HepG2 (cell line): ENCODE results near the gene MAP6D1. TPM values are rescaled to one million over a fixed set of nuclear protein-coding genes. Genes with fewer than 3 reads are reported as not detected.

Experiments
- ATAC-seq: fragments of 200-7000 bp; cut with Tn5 transposase; 3 replicates; pipeline ENCODE4 v1.9.1; 2020; ENCODE audit warnings: mild to moderate bottlenecking, moderate library complexity
- BruUV-seq: library from RNA; stranded (reverse); fragments of 400-500 nt; replicated peaks from 2 replicates; lab custom pipeline; 2021; lab: Mats Ljungman, UMichigan
- CTCF ChIA-PET: fragments of 300-600 bp; formaldehyde crosslinking; extraction: SDS; loops from one replicate; lab custom pipeline; 2021; ENCODE audit warnings: low total read pairs, inconsistent platforms, low intra/inter-chr PET ratio; lab: Yijun Ruan, JAX
- POLR2A ChIA-PET: fragments of 350-600 bp; sonication (Branson Sonifier 250); formaldehyde crosslinking; loops from one replicate; lab custom pipeline; 2020; ENCODE audit warnings: antibody characterized with exemption, inconsistent platforms; lab: Yijun Ruan, JAX
- DNase-seq: peaks from one replicate; pipeline ENCODE4 v3.0.0-alpha.2; 2015; ENCODE audit warnings: low spot score
- FAIRE-seq: peaks from 3 replicates; lab custom pipeline; 2011; peaks lifted over from hg19 to GRCh38; lab: Jason Lieb, UNC
- H2AFZ ChIP-seq: one replicate; pipeline ENCODE4 v1.6.1; 2011; ENCODE audit warnings: low read length, inconsistent platforms
- H3K27ac ChIP-seq: fragments of 300-600 bp; 3 replicates; pipeline ENCODE4 v1.8.0; 2011; ENCODE audit warnings: mixed run types, mild to moderate bottlenecking, mixed read lengths, low read length, inconsistent platforms; ENCODE audit not compliant: insufficient read depth; ENCODE audit errors: extremely low read length
- H3K27me3 ChIP-seq, 2 experiments: fragments of 200-600 bp in 1 of 2; 2 replicates in 1 of 2; 3 replicates in 1 of 2; pipeline versions ENCODE4 v1.6.0 to v1.8.0; 2011; ENCODE audit warnings: low read length in 2 of 2, mild to moderate bottlenecking in 2 of 2, moderate library complexity in 2 of 2, inconsistent platforms in 1 of 2; ENCODE audit not compliant: insufficient read depth in 2 of 2, control insufficient read depth in 1 of 2
- H3K36me3 ChIP-seq, 2 experiments: fragments of 200-600 bp in 1 of 2; replicated peaks in 1 of 2; 2 replicates in 1 of 2; 3 replicates in 1 of 2; pipeline versions ENCODE4 v1.5.1 to v1.8.0; 2011; ENCODE audit warnings: low read length in 2 of 2, inconsistent platforms in 1 of 2; ENCODE audit not compliant: insufficient read depth in 2 of 2, control insufficient read depth in 1 of 2
- H3K4me1 ChIP-seq: 2 replicates; pipeline ENCODE4 v1.5.1; 2012; ENCODE audit warnings: low read length, inconsistent platforms; ENCODE audit not compliant: insufficient read depth
- H3K4me2 ChIP-seq: 2 replicates; pipeline ENCODE4 v1.6.0; 2011; ENCODE audit warnings: low read depth, low read length, inconsistent platforms
- H3K4me3 ChIP-seq, 3 experiments: fragments of 200-600 bp in 1 of 3; sonication (generic), shearing (Covaris generic) in 1 of 3; replicated peaks in 1 of 3; 2 replicates each; pipeline ENCODE4 v1.5.1; 2011 to 2016; ENCODE audit warnings: low read length in 3 of 3, inconsistent platforms in 2 of 3, low read depth in 2 of 3, mild to moderate bottlenecking in 2 of 3, control low read depth in 1 of 3, mixed read lengths in 1 of 3; ENCODE audit not compliant: insufficient read depth in 1 of 3
- H3K79me2 ChIP-seq: one replicate; pipeline ENCODE4 v1.6.1; 2011; ENCODE audit warnings: low read length, inconsistent platforms; ENCODE audit not compliant: insufficient read depth
- H3K9ac ChIP-seq: 2 replicates; pipeline ENCODE4 v1.6.0; 2011; ENCODE audit warnings: mild to moderate bottlenecking, low read depth, low read length, inconsistent platforms; ENCODE audit not compliant: insufficient read depth
- H3K9me3 ChIP-seq: 2 replicates; pipeline ENCODE4 v1.5.1; 2012; ENCODE audit warnings: mild to moderate bottlenecking, low read length
- H4K20me1 ChIP-seq: 2 replicates; pipeline ENCODE4 v1.6.0; 2011; ENCODE audit warnings: inconsistent platforms, mild to moderate bottlenecking, low read length, moderate library complexity; ENCODE audit not compliant: insufficient read depth
- ASH2L ChIP-seq: fragments of 300-600, 200-600 bp; sonication (generic); IDR thresholded peaks from 2 replicates; pipeline ENCODE4 v1.7.0; 2017; ENCODE audit warnings: low read depth, mild to moderate bottlenecking, moderate library complexity, mixed read lengths, low read length; ENCODE audit not compliant: insufficient read length
- MTA1 ChIP-seq: sonication (generic); formaldehyde crosslinking; IDR thresholded peaks from 2 replicates; pipeline ENCODE4 v1.4.0; 2020; ENCODE audit warnings: missing genetic modification reagents, mild to moderate bottlenecking, borderline replicate concordance
- MZF1 ChIP-seq: sonication (generic); formaldehyde crosslinking; IDR thresholded peaks from 2 replicates; pipeline ENCODE4 v1.8.1; 2023; ENCODE audit warnings: mild to moderate bottlenecking, missing genetic modification reagents, borderline replicate concordance
- RFX3 ChIP-seq: IDR thresholded peaks from 2 replicates; pipeline ENCODE4 v1.6.1; 2016; ENCODE audit warnings: missing biosample characterization, missing genetic modification reagents
- SMAD1 ChIP-seq: sonication (generic); formaldehyde crosslinking; IDR thresholded peaks from 2 replicates; pipeline ENCODE4 v1.4.0; 2020; ENCODE audit warnings: missing genetic modification reagents, low read depth, mild to moderate bottlenecking, borderline replicate concordance
- ZFP90 ChIP-seq: sonication (generic); formaldehyde crosslinking; IDR thresholded peaks from 2 replicates; pipeline ENCODE4 v1.8.0; 2022; ENCODE audit warnings: missing genetic modification reagents, mild to moderate bottlenecking, inconsistent platforms, borderline replicate concordance
- ZNF33B ChIP-seq: sonication (generic); formaldehyde crosslinking; IDR thresholded peaks from 2 replicates; pipeline ENCODE4 v1.5.1; 2020; ENCODE audit warnings: mild to moderate bottlenecking, missing genetic modification reagents
- WGBS: methylation state at CpG from one replicate; pipeline ENCODE4 v1.1.6; 2017; ENCODE audit warnings: low lambda C conversion rate; 5-methylcytosine and 5-hydroxymethylcytosine counted together
- in situ Hi-C: cut with HindIII; loops from 2 replicates; pipeline ENCODE4 v1.10.0; 2017; ENCODE audit warnings: low pct_unique_long_range_greater_than_20kb; ENCODE audit not compliant: extremely low pct_ligation_motif_present
- intact Hi-C: fragments of 100-400 bp; cut with micrococcal nuclease; formaldehyde crosslinking; loops from one replicate; pipeline ENCODE4 v1.10.0; 2022; ENCODE audit not compliant: unreplicated experiment
- polyA plus RNA-seq, 8 experiments: library from polyadenylated mRNA; depleted of rRNA in 3 of 8; stranded (reverse) in 7 of 8; unstranded in 1 of 8; fragments of >200 nt; fragmentation: Illumina TruSeq in 4 of 8; extraction: Trizol in 4 of 8; gene quantifications; 2 replicates each; pipeline versions ENCODE4 v1.2.1 to v1.2.3, GENCODE V29; 2011 to 2016; ENCODE audit warnings: low read depth in 4 of 8, missing spikeins in 1 of 8, mixed read lengths in 1 of 8; ENCODE audit not compliant: insufficient read depth in 1 of 8
- total RNA-seq, 5 experiments: library from RNA; depleted of rRNA; stranded (reverse); fragments of >200 nt; fragmentation: Illumina TruSeq; extraction: Trizol; gene quantifications; 2 replicates each; pipeline ENCODE4 v1.2.3, GENCODE V29; 2016; ENCODE audit warnings: low read depth in 1 of 5
- TF ChIP-seq, protein P1 (sequence below): sonication (generic); formaldehyde crosslinking; IDR thresholded peaks from 2 replicates; pipeline ENCODE4 v1.5.0; 2020; ENCODE audit warnings: mild to moderate bottlenecking, missing genetic modification reagents
- TF ChIP-seq, protein P2 (sequence below): sonication (generic); formaldehyde crosslinking; IDR thresholded peaks from 2 replicates; pipeline ENCODE4 v1.4.0; 2020; ENCODE audit warnings: missing genetic modification reagents, borderline replicate concordance
- TF ChIP-seq, protein P3 (sequence below): sonication (generic); formaldehyde crosslinking; IDR thresholded peaks from 2 replicates; pipeline ENCODE4 v1.9.0; 2022; ENCODE audit warnings: missing genetic modification reagents, mild to moderate bottlenecking, borderline replicate concordance
- TF ChIP-seq, protein P4 (sequence below): IDR thresholded peaks from 2 replicates; pipeline ENCODE4 v1.6.1; 2016
- TF ChIP-seq, protein P5 (sequence below): IDR thresholded peaks from 2 replicates; pipeline ENCODE4 v1.6.1; 2016; ENCODE audit warnings: missing genetic modification reagents, missing compliant biosample characterization
- TF ChIP-seq, protein P6 (sequence below): sonication (generic); formaldehyde crosslinking; IDR thresholded peaks from 2 replicates; pipeline ENCODE4 v1.4.0; 2020; ENCODE audit warnings: missing genetic modification reagents

The MAP6D1 gene
- total and polyA plus RNA-seq, 2 of the 13 experiments (the other 11 are each of a cell fraction or from before 2014, with no cell fraction given): 0.12 to 0.62 TPM

DNA sequence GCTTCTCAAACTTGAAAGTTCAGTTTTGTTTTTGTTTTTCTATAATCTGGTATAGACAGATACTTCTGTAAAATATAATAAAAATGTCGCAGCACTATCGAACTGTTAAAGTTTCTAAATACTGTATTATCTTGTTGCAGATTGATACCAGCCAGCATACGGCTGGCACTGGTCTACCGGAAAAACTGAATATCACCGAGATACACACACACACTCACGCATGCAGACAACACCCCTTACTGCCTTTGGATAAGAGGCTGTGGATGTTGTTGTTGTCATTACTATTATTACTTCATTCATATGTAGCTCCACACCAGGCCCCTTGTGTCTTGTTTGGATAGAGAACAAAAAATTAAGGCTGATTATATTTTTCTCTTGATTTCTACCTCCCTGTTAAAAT is 32.4 kb downstream of the MAP6D1 start:
- Histone ChIP-seq H3K4me2 (no peak overlapping the region), H3K9me3 (no peaks in the 10 kb centered on the region), H3K4me3 (no peak overlapping the region), H4K20me1 (no peaks in the 10 kb centered on the region), H2AFZ (no peak overlapping the region), H3K27me3 (no peaks in the 10 kb centered on the region), H3K4me1 (no peaks in the 10 kb centered on the region), H3K9ac (no peak overlapping the region), H3K36me3 (peaks cover 18 to 54% of the 10 kb centered on the region in 2 experiments), H3K27ac (no peak overlapping the region), H3K79me2 (no peaks in the 10 kb centered on the region)
- no TSS peak for BruUV-seq
- no peak for DNase-seq
- intact Hi-C loops (no loop called here), in situ Hi-C loops (no loop called here)
- FAIRE-seq: no peak
- 97% methylated on average over 6 of the region's 6 CpGs for WGBS
- CTCF ChIA-PET: no interaction called here
- ATAC-seq: no peak
- POLR2A ChIA-PET: no interaction called here
- TF ChIP-seq, protein P1, sequence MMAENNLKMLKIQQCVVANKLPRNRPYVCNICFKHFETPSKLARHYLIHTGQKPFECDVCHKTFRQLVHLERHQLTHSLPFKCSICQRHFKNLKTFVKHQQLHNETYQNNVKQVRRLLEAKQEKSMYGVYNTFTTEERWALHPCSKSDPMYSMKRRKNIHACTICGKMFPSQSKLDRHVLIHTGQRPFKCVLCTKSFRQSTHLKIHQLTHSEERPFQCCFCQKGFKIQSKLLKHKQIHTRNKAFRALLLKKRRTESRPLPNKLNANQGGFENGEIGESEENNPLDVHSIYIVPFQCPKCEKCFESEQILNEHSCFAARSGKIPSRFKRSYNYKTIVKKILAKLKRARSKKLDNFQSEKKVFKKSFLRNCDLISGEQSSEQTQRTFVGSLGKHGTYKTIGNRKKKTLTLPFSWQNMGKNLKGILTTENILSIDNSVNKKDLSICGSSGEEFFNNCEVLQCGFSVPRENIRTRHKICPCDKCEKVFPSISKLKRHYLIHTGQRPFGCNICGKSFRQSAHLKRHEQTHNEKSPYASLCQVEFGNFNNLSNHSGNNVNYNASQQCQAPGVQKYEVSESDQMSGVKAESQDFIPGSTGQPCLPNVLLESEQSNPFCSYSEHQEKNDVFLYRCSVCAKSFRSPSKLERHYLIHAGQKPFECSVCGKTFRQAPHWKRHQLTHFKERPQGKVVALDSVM (CRISPR knock-in tag): no peak
- no peak for TF ChIP-seq MZF1 (CRISPR knock-in tag)
- TF ChIP-seq, protein P2, sequence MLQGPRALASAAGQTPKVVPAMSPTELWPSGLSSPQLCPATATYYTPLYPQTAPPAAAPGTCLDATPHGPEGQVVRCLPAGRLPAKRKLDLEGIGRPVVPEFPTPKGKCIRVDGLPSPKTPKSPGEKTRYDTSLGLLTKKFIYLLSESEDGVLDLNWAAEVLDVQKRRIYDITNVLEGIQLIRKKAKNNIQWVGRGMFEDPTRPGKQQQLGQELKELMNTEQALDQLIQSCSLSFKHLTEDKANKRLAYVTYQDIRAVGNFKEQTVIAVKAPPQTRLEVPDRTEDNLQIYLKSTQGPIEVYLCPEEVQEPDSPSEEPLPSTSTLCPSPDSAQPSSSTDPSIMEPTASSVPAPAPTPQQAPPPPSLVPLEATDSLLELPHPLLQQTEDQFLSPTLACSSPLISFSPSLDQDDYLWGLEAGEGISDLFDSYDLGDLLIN (CRISPR knock-in tag): no peak
- TF ChIP-seq, protein P3, sequence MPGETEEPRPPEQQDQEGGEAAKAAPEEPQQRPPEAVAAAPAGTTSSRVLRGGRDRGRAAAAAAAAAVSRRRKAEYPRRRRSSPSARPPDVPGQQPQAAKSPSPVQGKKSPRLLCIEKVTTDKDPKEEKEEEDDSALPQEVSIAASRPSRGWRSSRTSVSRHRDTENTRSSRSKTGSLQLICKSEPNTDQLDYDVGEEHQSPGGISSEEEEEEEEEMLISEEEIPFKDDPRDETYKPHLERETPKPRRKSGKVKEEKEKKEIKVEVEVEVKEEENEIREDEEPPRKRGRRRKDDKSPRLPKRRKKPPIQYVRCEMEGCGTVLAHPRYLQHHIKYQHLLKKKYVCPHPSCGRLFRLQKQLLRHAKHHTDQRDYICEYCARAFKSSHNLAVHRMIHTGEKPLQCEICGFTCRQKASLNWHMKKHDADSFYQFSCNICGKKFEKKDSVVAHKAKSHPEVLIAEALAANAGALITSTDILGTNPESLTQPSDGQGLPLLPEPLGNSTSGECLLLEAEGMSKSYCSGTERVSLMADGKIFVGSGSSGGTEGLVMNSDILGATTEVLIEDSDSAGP (CRISPR knock-in tag): no peak
- no peak for TF ChIP-seq MTA1 (CRISPR knock-in tag)
- TF ChIP-seq, protein P4, sequence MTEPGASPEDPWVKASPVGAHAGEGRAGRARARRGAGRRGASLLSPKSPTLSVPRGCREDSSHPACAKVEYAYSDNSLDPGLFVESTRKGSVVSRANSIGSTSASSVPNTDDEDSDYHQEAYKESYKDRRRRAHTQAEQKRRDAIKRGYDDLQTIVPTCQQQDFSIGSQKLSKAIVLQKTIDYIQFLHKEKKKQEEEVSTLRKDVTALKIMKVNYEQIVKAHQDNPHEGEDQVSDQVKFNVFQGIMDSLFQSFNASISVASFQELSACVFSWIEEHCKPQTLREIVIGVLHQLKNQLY (CRISPR knock-in tag): no peak
- no peak for TF ChIP-seq ZNF33B (CRISPR knock-in tag)
- no peak for TF ChIP-seq ZFP90
- TF ChIP-seq, protein P5, sequence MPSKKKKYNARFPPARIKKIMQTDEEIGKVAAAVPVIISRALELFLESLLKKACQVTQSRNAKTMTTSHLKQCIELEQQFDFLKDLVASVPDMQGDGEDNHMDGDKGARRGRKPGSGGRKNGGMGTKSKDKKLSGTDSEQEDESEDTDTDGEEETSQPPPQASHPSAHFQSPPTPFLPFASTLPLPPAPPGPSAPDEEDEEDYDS (CRISPR knock-in tag): no peak
- no peak for TF ChIP-seq ASH2L
- TF ChIP-seq, protein P6, sequence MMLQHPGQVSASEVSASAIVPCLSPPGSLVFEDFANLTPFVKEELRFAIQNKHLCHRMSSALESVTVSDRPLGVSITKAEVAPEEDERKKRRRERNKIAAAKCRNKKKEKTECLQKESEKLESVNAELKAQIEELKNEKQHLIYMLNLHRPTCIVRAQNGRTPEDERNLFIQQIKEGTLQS: no peak
- TF ChIP-seq SMAD1 (CRISPR knock-in tag): no peak
- TF ChIP-seq RFX3 (CRISPR knock-in tag): no peak
